ENCODE measurements around the gene EFCAB9.

DNA sequence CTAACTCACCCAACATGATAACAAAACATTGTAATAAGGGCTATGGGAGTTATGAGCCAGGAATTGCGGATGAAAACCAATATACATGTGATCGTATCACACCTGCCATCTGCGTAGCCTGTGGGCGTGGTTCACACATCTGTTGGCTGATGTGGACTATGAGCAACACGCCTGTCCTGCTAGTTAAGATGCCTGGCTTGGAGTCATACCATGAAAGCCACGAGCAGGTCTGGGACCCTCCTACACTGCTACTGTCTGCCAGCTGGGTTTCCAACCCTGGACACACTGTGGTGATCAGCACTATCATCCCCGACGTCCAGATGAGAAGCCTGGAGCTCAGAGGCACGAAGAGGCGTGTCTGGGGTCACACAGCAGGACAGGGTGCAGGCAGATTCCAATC is 46.1 kb upstream of the EFCAB9 start:
- TF ChIP-seq, protein P1, sequence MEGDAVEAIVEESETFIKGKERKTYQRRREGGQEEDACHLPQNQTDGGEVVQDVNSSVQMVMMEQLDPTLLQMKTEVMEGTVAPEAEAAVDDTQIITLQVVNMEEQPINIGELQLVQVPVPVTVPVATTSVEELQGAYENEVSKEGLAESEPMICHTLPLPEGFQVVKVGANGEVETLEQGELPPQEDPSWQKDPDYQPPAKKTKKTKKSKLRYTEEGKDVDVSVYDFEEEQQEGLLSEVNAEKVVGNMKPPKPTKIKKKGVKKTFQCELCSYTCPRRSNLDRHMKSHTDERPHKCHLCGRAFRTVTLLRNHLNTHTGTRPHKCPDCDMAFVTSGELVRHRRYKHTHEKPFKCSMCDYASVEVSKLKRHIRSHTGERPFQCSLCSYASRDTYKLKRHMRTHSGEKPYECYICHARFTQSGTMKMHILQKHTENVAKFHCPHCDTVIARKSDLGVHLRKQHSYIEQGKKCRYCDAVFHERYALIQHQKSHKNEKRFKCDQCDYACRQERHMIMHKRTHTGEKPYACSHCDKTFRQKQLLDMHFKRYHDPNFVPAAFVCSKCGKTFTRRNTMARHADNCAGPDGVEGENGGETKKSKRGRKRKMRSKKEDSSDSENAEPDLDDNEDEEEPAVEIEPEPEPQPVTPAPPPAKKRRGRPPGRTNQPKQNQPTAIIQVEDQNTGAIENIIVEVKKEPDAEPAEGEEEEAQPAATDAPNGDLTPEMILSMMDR (IDR thresholded peaks at IDR 0.05 in 2 of 3, conservative IDR thresholded peaks at IDR 0.05 in 1 of 3; ENCODE audit: borderline replicate concordance in 1 of 3, insufficient read depth in 1 of 3, low read depth in 2 of 3, low read length in 2 of 3) = no peak
- TF ChIP-seq POLR2AphosphoS5 (IDR thresholded peaks at IDR 0.05; ENCODE audit: low read depth, low read length) (no peak), POLR2A (IDR thresholded peaks at IDR 0.05; ENCODE audit: borderline replicate concordance, extremely low read depth, insufficient read depth, insufficient read length) (no peak), ZFX (IDR thresholded peaks at IDR 0.05) (no peak), ZNF274 (IDR thresholded peaks at IDR 0.05; ENCODE audit: low read depth, low read length) (no peak), YY1 (IDR thresholded peaks at IDR 0.05; ENCODE audit: extremely low read depth, insufficient replicate concordance, low read depth, low read length) (no peak), ELF1 (IDR thresholded peaks at IDR 0.05; ENCODE audit: borderline replicate concordance, low read depth) (no peak), EZH2phosphoT487 (IDR thresholded peaks at IDR 0.05; ENCODE audit: borderline replicate concordance) (no peak), SRF (IDR thresholded peaks at IDR 0.05; ENCODE audit: low read depth) (no peak)
- TF ChIP-seq, protein P2, sequence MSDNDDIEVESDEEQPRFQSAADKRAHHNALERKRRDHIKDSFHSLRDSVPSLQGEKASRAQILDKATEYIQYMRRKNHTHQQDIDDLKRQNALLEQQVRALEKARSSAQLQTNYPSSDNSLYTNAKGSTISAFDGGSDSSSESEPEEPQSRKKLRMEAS (IDR thresholded peaks at IDR 0.05) = no peak
- TF ChIP-seq, protein P3, sequence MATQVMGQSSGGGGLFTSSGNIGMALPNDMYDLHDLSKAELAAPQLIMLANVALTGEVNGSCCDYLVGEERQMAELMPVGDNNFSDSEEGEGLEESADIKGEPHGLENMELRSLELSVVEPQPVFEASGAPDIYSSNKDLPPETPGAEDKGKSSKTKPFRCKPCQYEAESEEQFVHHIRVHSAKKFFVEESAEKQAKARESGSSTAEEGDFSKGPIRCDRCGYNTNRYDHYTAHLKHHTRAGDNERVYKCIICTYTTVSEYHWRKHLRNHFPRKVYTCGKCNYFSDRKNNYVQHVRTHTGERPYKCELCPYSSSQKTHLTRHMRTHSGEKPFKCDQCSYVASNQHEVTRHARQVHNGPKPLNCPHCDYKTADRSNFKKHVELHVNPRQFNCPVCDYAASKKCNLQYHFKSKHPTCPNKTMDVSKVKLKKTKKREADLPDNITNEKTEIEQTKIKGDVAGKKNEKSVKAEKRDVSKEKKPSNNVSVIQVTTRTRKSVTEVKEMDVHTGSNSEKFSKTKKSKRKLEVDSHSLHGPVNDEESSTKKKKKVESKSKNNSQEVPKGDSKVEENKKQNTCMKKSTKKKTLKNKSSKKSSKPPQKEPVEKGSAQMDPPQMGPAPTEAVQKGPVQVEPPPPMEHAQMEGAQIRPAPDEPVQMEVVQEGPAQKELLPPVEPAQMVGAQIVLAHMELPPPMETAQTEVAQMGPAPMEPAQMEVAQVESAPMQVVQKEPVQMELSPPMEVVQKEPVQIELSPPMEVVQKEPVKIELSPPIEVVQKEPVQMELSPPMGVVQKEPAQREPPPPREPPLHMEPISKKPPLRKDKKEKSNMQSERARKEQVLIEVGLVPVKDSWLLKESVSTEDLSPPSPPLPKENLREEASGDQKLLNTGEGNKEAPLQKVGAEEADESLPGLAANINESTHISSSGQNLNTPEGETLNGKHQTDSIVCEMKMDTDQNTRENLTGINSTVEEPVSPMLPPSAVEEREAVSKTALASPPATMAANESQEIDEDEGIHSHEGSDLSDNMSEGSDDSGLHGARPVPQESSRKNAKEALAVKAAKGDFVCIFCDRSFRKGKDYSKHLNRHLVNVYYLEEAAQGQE (IDR thresholded peaks at IDR 0.05; ENCODE audit: low read depth) = no peak
- TF ChIP-seq, protein P4, sequence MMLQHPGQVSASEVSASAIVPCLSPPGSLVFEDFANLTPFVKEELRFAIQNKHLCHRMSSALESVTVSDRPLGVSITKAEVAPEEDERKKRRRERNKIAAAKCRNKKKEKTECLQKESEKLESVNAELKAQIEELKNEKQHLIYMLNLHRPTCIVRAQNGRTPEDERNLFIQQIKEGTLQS (IDR thresholded peaks at IDR 0.05) = no peak
